ENCODE data around the gene SIRT3. TPM values are rescaled to one million over a fixed set of nuclear protein-coding genes. Genes with fewer than 3 reads are reported as not detected.
A peak's percentile ranks its signal among the peaks of the same experiment; 100 is the strongest.

The SIRT3 gene
- total and polyA plus RNA-seq, 4 donors = 9.9 to 17.1 (median 14.6) TPM

DNA sequence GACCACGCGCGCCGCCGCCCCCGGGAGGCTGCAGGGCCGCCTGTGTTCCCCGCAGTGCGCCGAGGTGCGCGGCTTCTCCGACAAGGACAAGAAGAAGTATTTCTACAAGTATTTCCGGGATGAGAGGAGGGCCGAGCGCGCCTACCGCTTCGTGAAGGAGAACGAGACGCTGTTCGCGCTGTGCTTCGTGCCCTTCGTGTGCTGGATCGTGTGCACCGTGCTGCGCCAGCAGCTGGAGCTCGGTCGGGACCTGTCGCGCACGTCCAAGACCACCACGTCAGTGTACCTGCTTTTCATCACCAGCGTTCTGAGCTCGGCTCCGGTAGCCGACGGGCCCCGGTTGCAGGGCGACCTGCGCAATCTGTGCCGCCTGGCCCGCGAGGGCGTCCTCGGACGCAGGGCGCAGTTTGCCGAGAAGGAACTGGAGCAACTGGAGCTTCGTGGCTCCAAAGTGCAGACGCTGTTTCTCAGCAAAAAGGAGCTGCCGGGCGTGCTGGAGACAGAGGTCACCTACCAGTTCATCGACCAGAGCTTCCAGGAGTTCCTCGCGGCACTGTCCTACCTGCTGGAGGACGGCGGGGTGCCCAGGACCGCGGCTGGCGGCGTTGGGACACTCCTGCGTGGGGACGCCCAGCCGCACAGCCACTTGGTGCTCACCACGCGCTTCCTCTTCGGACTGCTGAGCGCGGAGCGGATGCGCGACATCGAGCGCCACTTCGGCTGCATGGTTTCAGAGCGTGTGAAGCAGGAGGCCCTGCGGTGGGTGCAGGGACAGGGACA is 44.8 kb upstream of the SIRT3 start:
- Histone ChIP-seq H3K9ac (ENCODE audit: low read depth in 1 of 2, low read length in 2 of 2) (no peak overlapping the region), H3K27me3 (ENCODE audit: control insufficient read depth in 4 of 4, insufficient read depth in 4 of 4, low read length in 3 of 4) (no peaks in the 10 kb centered on the region), H3K36me3 (ENCODE audit: control insufficient read depth in 4 of 4, insufficient read depth in 3 of 4, low read depth in 1 of 4, low read length in 3 of 4) (no peaks in the 10 kb centered on the region), H3K4me1 (ENCODE audit: control insufficient read depth in 4 of 4, insufficient read depth in 4 of 4, low read length in 3 of 4) (peaks cover 12 to 43% (median 30%) of the 10 kb centered on the region in 4 donors), H3K9me3 (ENCODE audit: control insufficient read depth in 4 of 4, low read length in 3 of 4) (no peaks in the 10 kb centered on the region), H3K27ac (ENCODE audit: low read depth in 1 of 2, low read length in 2 of 2) (peak overlapping the region in 1 of 2 donors; percentile 72), H3K4me3 (ENCODE audit: low read depth in 1 of 3, low read length in 3 of 3) (peak overlapping the region; percentile 23 to 56 (median 25))
- 37% methylated on average over 79 of the region's 79 CpGs for WGBS
- no peak for DNase-seq (ENCODE audit: low spot score)
- TF ChIP-seq GABPA (IDR thresholded peaks at IDR 0.05 in 1 of 2, conservative IDR thresholded peaks at IDR 0.05 in 1 of 2) (no peak), TAF1 (conservative IDR thresholded peaks at IDR 0.05) (no peak), RXRA (IDR thresholded peaks at IDR 0.05) (no peak), YY1 (IDR thresholded peaks at IDR 0.05) (no peak), HNF4A (conservative IDR thresholded peaks at IDR 0.05) (no peak), SP1 (IDR thresholded peaks at IDR 0.05) (no peak), FOXA1 (IDR thresholded peaks at IDR 0.05) (no peak)
- TF ChIP-seq, protein P1, sequence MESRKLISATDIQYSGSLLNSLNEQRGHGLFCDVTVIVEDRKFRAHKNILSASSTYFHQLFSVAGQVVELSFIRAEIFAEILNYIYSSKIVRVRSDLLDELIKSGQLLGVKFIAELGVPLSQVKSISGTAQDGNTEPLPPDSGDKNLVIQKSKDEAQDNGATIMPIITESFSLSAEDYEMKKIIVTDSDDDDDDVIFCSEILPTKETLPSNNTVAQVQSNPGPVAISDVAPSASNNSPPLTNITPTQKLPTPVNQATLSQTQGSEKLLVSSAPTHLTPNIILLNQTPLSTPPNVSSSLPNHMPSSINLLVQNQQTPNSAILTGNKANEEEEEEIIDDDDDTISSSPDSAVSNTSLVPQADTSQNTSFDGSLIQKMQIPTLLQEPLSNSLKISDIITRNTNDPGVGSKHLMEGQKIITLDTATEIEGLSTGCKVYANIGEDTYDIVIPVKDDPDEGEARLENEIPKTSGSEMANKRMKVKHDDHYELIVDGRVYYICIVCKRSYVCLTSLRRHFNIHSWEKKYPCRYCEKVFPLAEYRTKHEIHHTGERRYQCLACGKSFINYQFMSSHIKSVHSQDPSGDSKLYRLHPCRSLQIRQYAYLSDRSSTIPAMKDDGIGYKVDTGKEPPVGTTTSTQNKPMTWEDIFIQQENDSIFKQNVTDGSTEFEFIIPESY (IDR thresholded peaks at IDR 0.05) = no peak
- TF ChIP-seq, protein P2, sequence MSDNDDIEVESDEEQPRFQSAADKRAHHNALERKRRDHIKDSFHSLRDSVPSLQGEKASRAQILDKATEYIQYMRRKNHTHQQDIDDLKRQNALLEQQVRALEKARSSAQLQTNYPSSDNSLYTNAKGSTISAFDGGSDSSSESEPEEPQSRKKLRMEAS (IDR thresholded peaks at IDR 0.05) = no peak
- TF ChIP-seq, protein P3, sequence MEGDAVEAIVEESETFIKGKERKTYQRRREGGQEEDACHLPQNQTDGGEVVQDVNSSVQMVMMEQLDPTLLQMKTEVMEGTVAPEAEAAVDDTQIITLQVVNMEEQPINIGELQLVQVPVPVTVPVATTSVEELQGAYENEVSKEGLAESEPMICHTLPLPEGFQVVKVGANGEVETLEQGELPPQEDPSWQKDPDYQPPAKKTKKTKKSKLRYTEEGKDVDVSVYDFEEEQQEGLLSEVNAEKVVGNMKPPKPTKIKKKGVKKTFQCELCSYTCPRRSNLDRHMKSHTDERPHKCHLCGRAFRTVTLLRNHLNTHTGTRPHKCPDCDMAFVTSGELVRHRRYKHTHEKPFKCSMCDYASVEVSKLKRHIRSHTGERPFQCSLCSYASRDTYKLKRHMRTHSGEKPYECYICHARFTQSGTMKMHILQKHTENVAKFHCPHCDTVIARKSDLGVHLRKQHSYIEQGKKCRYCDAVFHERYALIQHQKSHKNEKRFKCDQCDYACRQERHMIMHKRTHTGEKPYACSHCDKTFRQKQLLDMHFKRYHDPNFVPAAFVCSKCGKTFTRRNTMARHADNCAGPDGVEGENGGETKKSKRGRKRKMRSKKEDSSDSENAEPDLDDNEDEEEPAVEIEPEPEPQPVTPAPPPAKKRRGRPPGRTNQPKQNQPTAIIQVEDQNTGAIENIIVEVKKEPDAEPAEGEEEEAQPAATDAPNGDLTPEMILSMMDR (IDR thresholded peaks at IDR 0.05; ENCODE audit: low read depth, low read length, missing input control) = no peak

DNA sequence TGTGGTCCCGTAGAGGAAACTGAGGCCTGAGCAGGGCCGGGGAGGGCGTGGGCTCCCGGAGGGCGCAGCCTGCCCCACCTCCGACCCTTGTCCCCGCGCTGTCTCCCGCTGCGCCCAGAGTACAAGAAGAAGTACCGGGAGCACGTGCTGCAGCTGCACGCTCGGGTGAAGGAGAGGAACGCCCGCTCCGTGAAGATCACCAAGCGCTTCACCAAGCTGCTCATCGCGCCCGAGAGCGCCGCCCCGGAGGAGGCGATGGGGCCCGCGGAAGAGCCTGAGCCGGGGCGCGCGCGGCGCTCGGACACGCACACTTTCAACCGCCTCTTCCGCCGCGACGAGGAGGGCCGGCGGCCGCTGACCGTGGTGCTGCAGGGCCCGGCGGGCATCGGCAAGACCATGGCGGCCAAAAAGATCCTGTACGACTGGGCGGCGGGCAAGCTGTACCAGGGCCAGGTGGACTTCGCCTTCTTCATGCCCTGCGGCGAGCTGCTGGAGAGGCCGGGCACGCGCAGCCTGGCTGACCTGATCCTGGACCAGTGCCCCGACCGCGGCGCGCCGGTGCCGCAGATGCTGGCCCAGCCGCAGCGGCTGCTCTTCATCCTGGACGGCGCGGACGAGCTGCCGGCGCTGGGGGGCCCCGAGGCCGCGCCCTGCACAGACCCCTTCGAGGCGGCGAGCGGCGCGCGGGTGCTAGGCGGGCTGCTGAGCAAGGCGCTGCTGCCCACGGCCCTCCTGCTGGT is 44.0 kb upstream of the SIRT3 start:
- Histone ChIP-seq H3K36me3 (ENCODE audit: control insufficient read depth in 4 of 4, insufficient read depth in 3 of 4, low read depth in 1 of 4, low read length in 3 of 4) (no peaks in the 10 kb centered on the region), H3K27ac (ENCODE audit: low read depth in 1 of 2, low read length in 2 of 2) (peak overlapping the region; percentile 68 to 72), H3K4me3 (ENCODE audit: low read depth in 1 of 3, low read length in 3 of 3) (peak overlapping the region; percentile 56 to 65 (median 61)), H3K9me3 (ENCODE audit: control insufficient read depth in 4 of 4, low read length in 3 of 4) (no peaks in the 10 kb centered on the region), H3K9ac (ENCODE audit: low read depth in 1 of 2, low read length in 2 of 2) (peak overlapping the region in 1 of 2 donors; percentile 52), H3K27me3 (ENCODE audit: control insufficient read depth in 4 of 4, insufficient read depth in 4 of 4, low read length in 3 of 4) (no peaks in the 10 kb centered on the region), H3K4me1 (ENCODE audit: control insufficient read depth in 4 of 4, insufficient read depth in 4 of 4, low read length in 3 of 4) (peaks cover 12 to 43% (median 30%) of the 10 kb centered on the region in 4 donors)
- no peak for DNase-seq (ENCODE audit: low spot score)
- WGBS = 2% methylated on average over 85 of the region's 85 CpGs
- TF ChIP-seq, protein P2 (IDR thresholded peaks at IDR 0.05) = no peak
- TF ChIP-seq HNF4A (conservative IDR thresholded peaks at IDR 0.05) = peak; percentile 72 to 81
- TF ChIP-seq HNF4G (IDR thresholded peaks at IDR 0.05) = no peak
- TF ChIP-seq NR2F2 (IDR thresholded peaks at IDR 0.05) = no peak
- peak; percentile 53 for TF ChIP-seq SP1 (IDR thresholded peaks at IDR 0.05)
- TF ChIP-seq RAD21 (IDR thresholded peaks at IDR 0.05) = no peak
- peak; percentile 89 for TF ChIP-seq YY1 (IDR thresholded peaks at IDR 0.05)
- TF ChIP-seq, protein P4, sequence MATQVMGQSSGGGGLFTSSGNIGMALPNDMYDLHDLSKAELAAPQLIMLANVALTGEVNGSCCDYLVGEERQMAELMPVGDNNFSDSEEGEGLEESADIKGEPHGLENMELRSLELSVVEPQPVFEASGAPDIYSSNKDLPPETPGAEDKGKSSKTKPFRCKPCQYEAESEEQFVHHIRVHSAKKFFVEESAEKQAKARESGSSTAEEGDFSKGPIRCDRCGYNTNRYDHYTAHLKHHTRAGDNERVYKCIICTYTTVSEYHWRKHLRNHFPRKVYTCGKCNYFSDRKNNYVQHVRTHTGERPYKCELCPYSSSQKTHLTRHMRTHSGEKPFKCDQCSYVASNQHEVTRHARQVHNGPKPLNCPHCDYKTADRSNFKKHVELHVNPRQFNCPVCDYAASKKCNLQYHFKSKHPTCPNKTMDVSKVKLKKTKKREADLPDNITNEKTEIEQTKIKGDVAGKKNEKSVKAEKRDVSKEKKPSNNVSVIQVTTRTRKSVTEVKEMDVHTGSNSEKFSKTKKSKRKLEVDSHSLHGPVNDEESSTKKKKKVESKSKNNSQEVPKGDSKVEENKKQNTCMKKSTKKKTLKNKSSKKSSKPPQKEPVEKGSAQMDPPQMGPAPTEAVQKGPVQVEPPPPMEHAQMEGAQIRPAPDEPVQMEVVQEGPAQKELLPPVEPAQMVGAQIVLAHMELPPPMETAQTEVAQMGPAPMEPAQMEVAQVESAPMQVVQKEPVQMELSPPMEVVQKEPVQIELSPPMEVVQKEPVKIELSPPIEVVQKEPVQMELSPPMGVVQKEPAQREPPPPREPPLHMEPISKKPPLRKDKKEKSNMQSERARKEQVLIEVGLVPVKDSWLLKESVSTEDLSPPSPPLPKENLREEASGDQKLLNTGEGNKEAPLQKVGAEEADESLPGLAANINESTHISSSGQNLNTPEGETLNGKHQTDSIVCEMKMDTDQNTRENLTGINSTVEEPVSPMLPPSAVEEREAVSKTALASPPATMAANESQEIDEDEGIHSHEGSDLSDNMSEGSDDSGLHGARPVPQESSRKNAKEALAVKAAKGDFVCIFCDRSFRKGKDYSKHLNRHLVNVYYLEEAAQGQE (IDR thresholded peaks at IDR 0.05) = peak; percentile 85
- TF ChIP-seq RXRA (IDR thresholded peaks at IDR 0.05) = peak in 1 of 2 donors; percentile 30
- TF ChIP-seq TAF1 (conservative IDR thresholded peaks at IDR 0.05) = no peak
